Fibroblast of mammary gland (primary cell): ENCODE results near the gene SLC18A3.

Experiments
- DNase-seq: peaks from one replicate; pipeline ENCODE4 v3.0.0-alpha.2; 2010; ENCODE audit warnings: low read depth
- H3K4me3 ChIP-seq: 2 replicates; pipeline ENCODE4 v1.5.1; 2011; ENCODE audit warnings: low read depth, mild to moderate bottlenecking, low read length, moderate library complexity; ENCODE audit not compliant: control insufficient read depth
- TF ChIP-seq, protein P1 (sequence below): conservative IDR thresholded peaks from 2 replicates; pipeline ENCODE4 v1.5.1; 2011; ENCODE audit warnings: low read depth, low read length, inconsistent platforms; ENCODE audit not compliant: control insufficient read depth, insufficient read depth

Gene SLC18A3

GRCh38 chr10:49579621-49580020 is 30.5 kb upstream of the SLC18A3 start:
- DNase-seq = no peak
- H3K4me3 ChIP-seq = no peak overlapping the region
- TF ChIP-seq, protein P1, sequence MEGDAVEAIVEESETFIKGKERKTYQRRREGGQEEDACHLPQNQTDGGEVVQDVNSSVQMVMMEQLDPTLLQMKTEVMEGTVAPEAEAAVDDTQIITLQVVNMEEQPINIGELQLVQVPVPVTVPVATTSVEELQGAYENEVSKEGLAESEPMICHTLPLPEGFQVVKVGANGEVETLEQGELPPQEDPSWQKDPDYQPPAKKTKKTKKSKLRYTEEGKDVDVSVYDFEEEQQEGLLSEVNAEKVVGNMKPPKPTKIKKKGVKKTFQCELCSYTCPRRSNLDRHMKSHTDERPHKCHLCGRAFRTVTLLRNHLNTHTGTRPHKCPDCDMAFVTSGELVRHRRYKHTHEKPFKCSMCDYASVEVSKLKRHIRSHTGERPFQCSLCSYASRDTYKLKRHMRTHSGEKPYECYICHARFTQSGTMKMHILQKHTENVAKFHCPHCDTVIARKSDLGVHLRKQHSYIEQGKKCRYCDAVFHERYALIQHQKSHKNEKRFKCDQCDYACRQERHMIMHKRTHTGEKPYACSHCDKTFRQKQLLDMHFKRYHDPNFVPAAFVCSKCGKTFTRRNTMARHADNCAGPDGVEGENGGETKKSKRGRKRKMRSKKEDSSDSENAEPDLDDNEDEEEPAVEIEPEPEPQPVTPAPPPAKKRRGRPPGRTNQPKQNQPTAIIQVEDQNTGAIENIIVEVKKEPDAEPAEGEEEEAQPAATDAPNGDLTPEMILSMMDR = no peak

- H3K4me3 ChIP-seq = no peak overlapping the region
- no peak for DNase-seq
Observed at GRCh38 chr10:49585387-49585786, 24.7 kb upstream of the SLC18A3 start.

DNA sequence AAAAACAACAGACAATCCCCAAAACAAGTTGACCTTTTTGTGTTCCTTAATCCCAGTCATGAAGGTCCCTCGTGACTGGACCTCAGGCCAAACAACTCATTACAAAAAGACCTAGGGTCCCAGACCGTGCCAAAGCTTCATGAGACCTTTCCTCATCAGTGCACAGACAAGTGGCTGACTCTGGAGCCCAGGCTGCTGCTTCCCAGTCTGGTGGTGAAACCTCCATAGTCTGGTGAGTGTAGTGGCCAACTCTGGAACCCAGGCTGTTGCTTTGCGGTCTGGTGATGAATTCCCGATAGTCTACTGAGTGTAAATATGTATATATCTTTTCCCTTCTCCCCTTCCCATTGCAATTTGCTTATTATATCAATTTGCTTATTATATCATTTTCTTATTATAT is 22.1 kb upstream of the SLC18A3 start:
- TF ChIP-seq, protein P1 = no peak
- H3K4me3 ChIP-seq = no peak overlapping the region
- no peak for DNase-seq

More at GRCh38 chr10:49585387-49585786, 24.7 kb upstream of the SLC18A3 start:
- TF ChIP-seq, protein P1 = no peak

GRCh38 chr10:49592726-49593563 is 17.2 kb upstream of the SLC18A3 start:
- no peak overlapping the region for H3K4me3 ChIP-seq
- TF ChIP-seq, protein P1 = peak; percentile 99
- DNase-seq = peak; percentile 47

DNA sequence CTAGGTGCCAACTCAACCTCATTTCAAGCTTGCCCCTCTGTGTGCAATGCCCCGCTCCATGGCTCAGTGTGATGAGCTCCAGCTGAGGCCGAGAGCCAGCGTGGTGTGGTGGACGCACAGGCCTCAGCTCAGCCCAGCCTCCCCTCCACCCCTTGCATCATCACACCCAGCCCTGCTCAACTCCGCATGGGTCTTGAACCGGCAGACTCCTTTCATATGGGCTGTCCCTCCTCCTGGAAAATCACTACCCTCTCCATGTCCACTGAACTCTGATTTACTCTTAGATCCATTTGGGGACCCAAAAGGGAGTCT is 16.6 kb upstream of the SLC18A3 start:
- no peak overlapping the region for H3K4me3 ChIP-seq
- TF ChIP-seq, protein P1 = no peak
- no peak for DNase-seq

DNA sequence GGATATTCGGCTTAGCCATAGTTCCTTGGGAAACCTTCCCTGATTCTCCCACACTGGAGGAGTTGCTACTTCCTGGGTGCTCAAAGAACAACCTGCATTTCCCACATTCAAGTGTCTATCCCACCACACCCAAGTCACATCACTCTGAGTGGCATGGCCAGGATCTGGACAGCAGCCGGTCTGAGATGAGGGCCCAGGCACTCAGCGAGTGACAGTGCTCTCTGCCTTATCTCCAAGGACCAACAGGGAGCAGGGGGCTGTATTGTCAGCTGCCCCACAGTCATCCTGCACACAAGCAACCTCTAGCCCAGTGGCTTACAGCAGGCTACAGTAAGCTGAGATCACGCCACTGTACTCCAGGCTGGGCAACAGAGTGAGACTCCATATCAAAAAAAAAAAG is 16.1 kb upstream of the SLC18A3 start:
- TF ChIP-seq, protein P1 = no peak
- no peak overlapping the region for H3K4me3 ChIP-seq
- DNase-seq = no peak

DNA sequence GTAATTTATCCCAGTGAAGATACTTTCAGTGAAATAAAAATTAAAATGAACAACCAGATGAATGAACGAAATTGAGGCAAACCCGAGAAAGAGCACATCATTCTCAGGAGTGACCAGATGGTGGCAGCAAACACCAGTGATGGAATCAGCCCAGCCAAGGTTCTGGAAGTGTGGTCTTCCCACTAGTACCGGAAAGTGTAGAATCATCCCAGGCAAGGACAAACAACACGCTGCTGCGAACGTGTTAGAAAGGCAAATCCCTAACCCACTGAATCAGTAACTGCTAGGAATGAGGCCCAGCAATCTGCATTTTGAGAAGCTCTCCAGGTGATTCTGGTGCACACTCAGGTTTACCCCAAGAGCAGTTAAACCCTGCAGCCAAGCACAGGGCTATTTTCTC is 15.5 kb upstream of the SLC18A3 start:
- no peak overlapping the region for H3K4me3 ChIP-seq
- TF ChIP-seq, protein P1 = peak; percentile 83
- peak; percentile 70 for DNase-seq
